ENCODE measurements around the gene FGF18. TPM values are rescaled to one million over a fixed set of nuclear protein-coding genes. Genes with fewer than 3 reads are reported as not detected.

FGF18 gene
- total RNA-seq, 1 experiment from 2014 or later: 1.7 TPM

GRCh38 chr5:171476701-171477100 lies 57.3 kb downstream of the FGF18 start:
- Histone ChIP-seq H3K9me3 (ENCODE audit: control insufficient read depth, insufficient read depth, low read depth, low read length) (no peaks in the 10 kb centered on the region), H3K4me3 (ENCODE audit: low read depth in 2 of 2, low read length in 2 of 2) (no peak overlapping the region), H3K27ac (ENCODE audit: low read length) (no peak overlapping the region), H3K27me3 (ENCODE audit: control insufficient read depth, insufficient read depth, low read length) (0 out of 2 replicates have a peak, but pooled peaks cover 2% of the 10 kb centered on the region), H3K36me3 (ENCODE audit: control insufficient read depth, insufficient read depth, low read length) (no peaks in the 10 kb centered on the region), H3K4me1 (ENCODE audit: control insufficient read depth, insufficient read depth, low read length) (no peaks in the 10 kb centered on the region; the same call in 1 of the 2 replicates)
- in situ Hi-C loops (cut with HindIII; ENCODE audit: low pct_unique_long_range_greater_than_20kb, low sequenced_read_pairs): no loop called here
- CTCF ChIA-PET: no interaction called here
- intact Hi-C loops (cut with micrococcal nuclease; ENCODE audit: unreplicated experiment): no loop called here
- BruUV-seq (replicated peaks): no TSS peak
- TF ChIP-seq REST (IDR thresholded peaks at IDR 0.05; ENCODE audit: insufficient read depth in 1 of 2, low read depth in 2 of 2, low read length in 1 of 2) (no peak), SIN3A (IDR thresholded peaks at IDR 0.05; ENCODE audit: borderline replicate concordance, insufficient read depth, low read depth, low read length) (no peak), POLR2AphosphoS5 (IDR thresholded peaks at IDR 0.05; ENCODE audit: low read depth, low read length) (no peak), TCF7L2 (IDR thresholded peaks at IDR 0.05; ENCODE audit: low read depth, low read length) (no peak), CTCF (IDR thresholded peaks at IDR 0.05) (no peak)
- ATAC-seq (no peak), DNase-seq (ENCODE audit: low read depth, low spot score) (no peak)
- POLR2A ChIA-PET: no interaction called here

- ATAC-seq: no peak
- CTCF ChIA-PET: no interaction called here
These were observed 57.7 kb downstream of the FGF18 start for GRCh38 chr5:171477101-171477500.

More at GRCh38 chr5:171477101-171477500, 57.7 kb downstream of the FGF18 start:
- H3K4me1 ChIP-seq (ENCODE audit: control insufficient read depth, insufficient read depth, low read length): no peaks in the 10 kb centered on the region; the same call in 1 of the 2 replicates
- H3K36me3 ChIP-seq (ENCODE audit: control insufficient read depth, insufficient read depth, low read length): no peaks in the 10 kb centered on the region
- intact Hi-C loops (cut with micrococcal nuclease; ENCODE audit: unreplicated experiment) (no loop called here), in situ Hi-C loops (cut with HindIII; ENCODE audit: low pct_unique_long_range_greater_than_20kb, low sequenced_read_pairs) (no loop called here)
- no peak for TF ChIP-seq SIN3A (IDR thresholded peaks at IDR 0.05; ENCODE audit: borderline replicate concordance, insufficient read depth, low read depth, low read length)
- TF ChIP-seq CTCF (IDR thresholded peaks at IDR 0.05): no peak
- TF ChIP-seq REST (IDR thresholded peaks at IDR 0.05; ENCODE audit: insufficient read depth in 1 of 2, low read depth in 2 of 2, low read length in 1 of 2): no peak
- no peak for TF ChIP-seq POLR2AphosphoS5 (IDR thresholded peaks at IDR 0.05; ENCODE audit: low read depth, low read length)
- TF ChIP-seq TCF7L2 (IDR thresholded peaks at IDR 0.05; ENCODE audit: low read depth, low read length): no peak
- POLR2A ChIA-PET: no interaction called here
- no peak overlapping the region for H3K27ac ChIP-seq (ENCODE audit: low read length)
- DNase-seq (ENCODE audit: low read depth, low spot score): no peak
- BruUV-seq (replicated peaks): no TSS peak
- H3K4me3 ChIP-seq (ENCODE audit: low read depth in 2 of 2, low read length in 2 of 2): no peak overlapping the region
- 0 out of 2 replicates have a peak, but pooled peaks cover 2% of the 10 kb centered on the region for H3K27me3 ChIP-seq (ENCODE audit: control insufficient read depth, insufficient read depth, low read length)
- H3K9me3 ChIP-seq (ENCODE audit: control insufficient read depth, insufficient read depth, low read depth, low read length): no peaks in the 10 kb centered on the region

All from Panc1 (cell line).